Kidney (tissue), 14 donors: ENCODE measurements around the gene TRAK1. TPM values are rescaled to one million over a fixed set of nuclear protein-coding genes. Genes with fewer than 3 reads are reported as not detected.
"Not testable (repeated sequence)": the region's sequence is repeated elsewhere in the genome, so short reads cannot be mapped to it uniquely, and the experiment has no call there.

Source experiments
- DNase-seq, 5 donors: peaks; one replicate each; pipeline ENCODE4 v3.0.0-alpha.2; 2013 to 2020
- FAIRE-seq: peaks from 2 replicates; lab custom pipeline; 2012; peaks lifted over from hg19 to GRCh38; lab: Jason Lieb, UNC
- H3K27ac ChIP-seq, 2 donors: one replicate each; pipeline ENCODE4 v1.7.0; 2013; ENCODE audit warnings: low read depth in 2 of 2, low read length in 2 of 2, inconsistent platforms in 1 of 2
- H3K27me3 ChIP-seq: one replicate; pipeline ENCODE4 v1.7.1; 2013; ENCODE audit warnings: low read length, inconsistent platforms; ENCODE audit not compliant: control insufficient read depth, insufficient read depth
- H3K36me3 ChIP-seq, 3 donors: one replicate each; pipeline versions ENCODE4 v1.7.0 to v1.7.1; 2013; ENCODE audit warnings: low read length in 3 of 3, control low read depth in 1 of 3, inconsistent platforms in 1 of 3; ENCODE audit not compliant: insufficient read depth in 3 of 3, control insufficient read depth in 2 of 3
- H3K4me1 ChIP-seq, 3 donors: one replicate each; pipeline versions ENCODE4 v1.7.0 to v1.7.1; 2013; ENCODE audit warnings: low read length in 3 of 3, inconsistent platforms in 1 of 3, low read depth in 1 of 3; ENCODE audit not compliant: control insufficient read depth in 2 of 3, insufficient read depth in 2 of 3
- H3K4me3 ChIP-seq, 3 donors: one replicate each; pipeline versions ENCODE4 v1.7.0 to v1.8.1; 2013; ENCODE audit warnings: low read length in 3 of 3, control low read depth in 1 of 3, inconsistent platforms in 1 of 3
- H3K9ac ChIP-seq, 3 donors: one replicate each; pipeline versions ENCODE4 v1.7.0 to v1.7.1; 2013; ENCODE audit warnings: low read length in 3 of 3, control low read depth in 1 of 3, inconsistent platforms in 1 of 3
- H3K9me3 ChIP-seq, 3 donors: one replicate each; pipeline versions ENCODE4 v1.7.0 to v1.7.1; 2013; ENCODE audit warnings: low read length in 3 of 3, control low read depth in 1 of 3, inconsistent platforms in 1 of 3; ENCODE audit not compliant: control insufficient read depth in 2 of 3, insufficient read depth in 1 of 3
- CTCF ChIP-seq: IDR thresholded peaks from 3 replicates; pipeline ENCODE4 v1.5.1; 2012; ENCODE audit warnings: mild to moderate bottlenecking, moderate library complexity, borderline replicate concordance; ENCODE audit not compliant: insufficient read depth; ENCODE audit errors: extremely low read depth
- intact Hi-C: fragments of 100-400 bp; cut with DNase I; formaldehyde crosslinking; loops from one replicate; pipeline ENCODE4 v1.11.1; 2022
- polyA plus RNA-seq: library from polyadenylated mRNA; stranded (reverse); fragments of 350-450 nt; fragmentation: Illumina TruSeq; extraction: RNeasy Lipid Tissue Mini Kit (QIAGEN cat#74804); gene quantifications from one replicate; pipeline ENCODE4 v1.2.3, GENCODE V29; 2014; ENCODE audit warnings: low read depth, low replicate concordance; ENCODE audit not compliant: insufficient read depth
- total RNA-seq: library from RNA; stranded (reverse); fragmentation: NEBNext Ultra II Directional; extraction: Animal tissue kit (Norgen Biotek cat#: 25700); gene quantifications from one replicate; pipeline ENCODE4 v1.2.1, GENCODE V29; 2021
- donor health status: control.
- donor health status: control.
- donor health status: control.
- donor health status: control.
- donor health status: control.
- donor health status: DM: yes; HTN: yes; CAD: no.
- donor health status: Normal renal cell carcinoma (clear cell type).

Gene TRAK1
- total and polyA plus RNA-seq, 2 donors from 2014 or later = 16.2 to 41.0 TPM

- Histone ChIP-seq H3K27me3 (no peaks in the 10 kb centered on the region), H3K9me3 (no peaks in the 10 kb centered on the region), H3K9ac (no peak overlapping the region), H3K36me3 (no peaks in the 10 kb centered on the region), H3K4me1 (peaks cover 4 to 30% (median 30%) of the 10 kb centered on the region in 3 donors), H3K4me3 (no peak overlapping the region), H3K27ac (peak overlapping the region in 1 of 2 donors; percentile 50)
- DNase-seq = no peak
- intact Hi-C loops = no loop called here
- TF ChIP-seq CTCF = no peak
- FAIRE-seq = no peak
These were observed 9.9 kb downstream of the TRAK1 start for GRCh38 chr3:42101048-42101447.

- DNase-seq (no peak), FAIRE-seq (no peak)
- intact Hi-C loops = no loop called here
- Histone ChIP-seq H3K36me3 (no peaks in the 10 kb centered on the region), H3K4me3 (no peak overlapping the region), H3K9me3 (no peaks in the 10 kb centered on the region), H3K27me3 (no peaks in the 10 kb centered on the region), H3K27ac (peak overlapping the region in 1 of 2 donors; percentile 50), H3K9ac (no peak overlapping the region), H3K4me1 (peaks cover 4 to 30% (median 30%) of the 10 kb centered on the region in 3 donors)
- TF ChIP-seq CTCF = no peak
These were observed 10.3 kb downstream of the TRAK1 start for GRCh38 chr3:42101481-42101880.

GRCh38 chr3:42102571-42102970 is 11.4 kb downstream of the TRAK1 start:
- no peak overlapping the region for H3K27ac ChIP-seq
- no peaks in the 10 kb centered on the region for H3K9me3 ChIP-seq
- no peaks in the 10 kb centered on the region for H3K27me3 ChIP-seq
- TF ChIP-seq CTCF = no peak
- no peak for FAIRE-seq
- H3K9ac ChIP-seq = no peak overlapping the region
- peaks cover 2 to 29% (median 26%) of the 10 kb centered on the region in 3 donors for H3K4me1 ChIP-seq
- no peaks in the 10 kb centered on the region for H3K36me3 ChIP-seq
- DNase-seq = peak in 2 of 5 donors; percentile 23 to 55
- H3K4me3 ChIP-seq = no peak overlapping the region
- intact Hi-C loops = no loop called here

GRCh38 chr3:42103921-42104665 is 12.9 kb downstream of the TRAK1 start:
- peaks cover 0 to 18% (median 13%) of the 10 kb centered on the region in 3 donors for H3K4me1 ChIP-seq
- H3K4me3 ChIP-seq, H3K9me3 ChIP-seq, H3K27me3 ChIP-seq, FAIRE-seq, H3K36me3 ChIP-seq, intact Hi-C loops, H3K27ac ChIP-seq, H3K9ac ChIP-seq, DNase-seq: not testable (repeated sequence)

- H3K9me3 ChIP-seq, DNase-seq, FAIRE-seq, H3K4me1 ChIP-seq, H3K27me3 ChIP-seq, H3K4me3 ChIP-seq, H3K36me3 ChIP-seq, intact Hi-C loops, H3K9ac ChIP-seq, H3K27ac ChIP-seq: not testable (repeated sequence)
These were observed 14.8 kb downstream of the TRAK1 start for GRCh38 chr3:42105994-42106393.
